ENCODE measurements around the gene SIRPA.

Gene SIRPA

DNA sequence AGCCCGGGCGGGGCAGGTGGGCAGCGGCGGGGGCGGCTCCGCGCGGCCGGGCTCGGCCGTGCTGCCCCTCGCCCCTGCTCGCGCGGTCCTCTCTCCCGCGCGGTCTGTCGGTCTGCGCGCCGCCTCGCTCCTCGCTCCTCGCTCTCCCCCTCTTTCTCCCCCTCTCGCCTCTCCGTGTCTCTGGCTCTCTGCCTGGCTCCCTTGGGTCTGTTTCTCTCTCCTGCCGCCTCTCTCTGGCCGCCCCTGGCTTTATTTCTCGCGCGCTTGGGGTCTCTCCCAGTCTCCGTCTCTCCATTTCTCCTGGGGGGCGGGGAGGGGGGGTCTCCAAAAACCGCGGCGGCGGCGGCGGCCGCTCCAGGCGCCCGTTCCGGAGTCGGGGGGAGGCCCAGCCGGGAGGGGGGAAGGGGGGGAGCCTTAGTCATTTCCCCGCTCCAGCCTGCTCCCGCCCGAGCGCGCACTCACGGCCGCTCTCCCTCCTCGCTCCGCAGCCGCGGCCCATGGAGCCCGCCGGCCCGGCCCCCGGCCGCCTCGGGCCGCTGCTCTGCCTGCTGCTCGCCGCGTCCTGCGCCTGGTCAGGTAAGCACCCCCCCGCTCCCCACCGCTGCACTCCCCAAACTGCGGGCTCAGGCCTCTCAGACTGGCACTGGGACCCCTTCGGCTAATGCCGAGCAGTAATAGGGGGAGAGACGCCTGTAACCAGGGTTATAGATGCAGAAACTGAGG is at the start of gene SIRPA:
Gene SIRPA, plus strand, starts transcription at position 457 of the 723 bp plus-strand sequence. Its CDS starts 41 bp downstream, at position 498.
- DNase-seq (ENCODE audit: low read depth), result no peak

DNA sequence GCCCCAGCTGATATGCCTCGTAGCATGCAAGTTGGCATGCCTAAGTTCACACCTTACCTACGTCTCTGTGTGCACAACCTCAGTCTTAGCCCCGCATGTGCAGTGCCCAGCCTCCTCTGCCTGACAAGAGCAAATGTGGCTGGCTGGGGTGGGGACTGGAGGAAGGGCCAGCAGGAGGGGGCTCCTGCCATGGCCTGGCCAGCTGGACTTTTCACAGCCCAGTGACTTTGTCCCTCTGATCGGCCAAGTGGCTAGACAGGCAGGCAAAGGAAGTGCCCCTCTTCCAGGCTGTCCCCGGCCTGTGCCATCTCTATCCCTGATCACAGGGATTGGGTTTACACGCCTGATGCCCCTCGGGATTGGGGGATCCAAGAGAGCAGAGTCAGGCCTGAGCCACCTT is 49.5 kb upstream of the SIRPA start:
- no peak for DNase-seq (ENCODE audit: low read depth)

DNA sequence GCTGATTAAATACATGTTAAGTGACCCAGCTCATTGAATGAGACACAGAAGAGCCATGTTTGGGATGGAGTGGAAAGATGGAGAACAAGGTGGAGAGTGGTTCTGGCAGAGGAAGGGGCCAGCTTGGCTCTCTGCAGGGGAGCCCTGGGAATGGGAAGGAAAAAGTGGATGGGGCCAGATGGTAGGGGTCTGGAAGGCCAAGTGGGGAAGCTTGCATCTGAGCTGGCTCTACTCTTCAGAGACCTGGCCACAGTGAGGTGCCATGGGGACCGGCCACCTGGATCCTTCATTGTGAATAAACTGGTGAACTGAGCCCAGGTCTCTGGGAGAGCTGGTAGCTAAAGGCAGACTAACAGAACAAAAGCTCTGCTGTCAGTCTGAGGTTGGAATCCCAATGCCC is 48.9 kb upstream of the SIRPA start:
- DNase-seq (ENCODE audit: low read depth), result no peak

GRCh38 chr20:1846876-1847275 is 48.3 kb upstream of the SIRPA start:
- DNase-seq (ENCODE audit: low read depth), result no peak

GRCh38 chr20:1847780-1848179 is 47.4 kb upstream of the SIRPA start:
- DNase-seq (ENCODE audit: low read depth), result no peak

- no peak for DNase-seq (ENCODE audit: low read depth)
Measured at GRCh38 chr20:1848373-1848772, 46.8 kb upstream of the SIRPA start.

DNA sequence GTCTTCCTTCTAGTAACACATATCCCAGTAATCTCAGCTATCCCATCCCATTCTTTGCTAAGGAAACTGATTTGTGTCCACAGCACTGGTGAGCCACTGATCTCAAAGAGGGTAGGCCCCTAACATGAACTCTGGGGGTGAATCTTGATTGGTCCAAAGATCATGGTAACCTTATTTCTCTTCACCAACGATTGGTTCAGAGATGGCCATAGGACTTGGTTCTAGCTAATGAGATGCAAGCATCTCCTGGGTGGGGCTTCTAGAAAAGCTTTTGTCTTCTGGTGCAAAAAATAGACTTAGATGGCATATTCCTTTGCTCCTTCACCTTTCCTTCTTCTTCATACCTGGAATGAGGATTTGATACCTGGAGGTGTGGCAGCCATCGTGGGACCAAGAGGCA is 43.8 kb upstream of the SIRPA start:
- no peak for DNase-seq (ENCODE audit: low read depth)

DNA sequence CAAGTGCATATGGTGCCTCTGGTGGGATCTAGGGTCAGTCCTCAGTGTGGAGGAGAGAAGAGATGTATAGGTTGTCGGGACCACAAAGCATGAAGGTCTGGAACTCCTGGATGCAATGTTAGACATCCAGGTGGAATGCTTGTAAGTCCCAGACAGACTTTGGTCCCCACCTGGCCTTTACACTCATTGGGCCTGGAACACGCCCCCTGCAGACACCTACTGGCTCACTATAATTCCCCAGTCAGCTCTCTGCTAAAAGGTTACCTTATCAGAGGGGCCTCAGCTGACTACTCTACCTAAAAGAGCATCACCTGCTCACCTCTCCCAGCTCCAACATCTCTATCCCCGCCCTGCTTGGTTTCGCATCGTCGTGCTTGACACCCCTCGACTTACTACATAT is 41.7 kb upstream of the SIRPA start:
- DNase-seq (ENCODE audit: low read depth), result no peak

DNA sequence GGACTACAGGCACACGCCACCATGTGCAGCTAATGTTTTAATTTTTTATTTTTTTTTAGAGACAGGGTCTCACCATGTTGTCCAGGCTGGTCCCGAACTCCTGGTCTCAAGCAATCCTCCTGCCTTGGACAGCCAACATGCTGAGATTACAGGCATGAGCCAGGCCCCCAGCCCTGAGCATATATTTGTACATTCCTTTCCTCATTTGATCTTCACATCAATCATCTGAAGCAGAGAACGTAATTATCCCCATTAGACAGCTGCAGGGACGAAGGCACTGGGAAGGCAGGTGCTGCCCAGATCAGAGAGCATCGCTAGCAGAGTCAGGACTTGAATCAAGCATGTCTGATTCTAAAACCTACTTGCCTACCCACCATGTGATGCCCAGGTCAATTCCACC is 41.0 kb upstream of the SIRPA start:
- no peak for DNase-seq (ENCODE audit: low read depth)

DNA sequence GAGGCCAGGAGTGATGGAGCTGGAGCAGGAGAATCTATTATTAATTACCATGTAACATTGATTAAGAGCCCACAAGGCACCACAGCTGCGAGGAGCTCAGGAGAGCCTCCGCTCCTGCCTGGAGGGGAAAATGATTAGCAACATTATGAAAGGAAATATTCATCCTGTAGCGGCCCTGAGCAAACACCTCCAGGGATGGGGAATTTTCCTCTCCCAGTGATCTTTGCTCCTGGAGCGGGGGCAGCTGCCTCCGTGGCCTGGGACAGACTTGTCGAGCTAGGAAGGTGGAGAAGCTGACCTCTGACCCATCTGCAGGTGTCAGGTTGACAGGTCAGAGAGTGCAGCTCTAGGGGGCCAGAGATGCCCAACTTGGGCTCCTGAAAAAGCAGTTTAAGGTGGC is 40.1 kb upstream of the SIRPA start:
- DNase-seq (ENCODE audit: low read depth), result no peak

DNA sequence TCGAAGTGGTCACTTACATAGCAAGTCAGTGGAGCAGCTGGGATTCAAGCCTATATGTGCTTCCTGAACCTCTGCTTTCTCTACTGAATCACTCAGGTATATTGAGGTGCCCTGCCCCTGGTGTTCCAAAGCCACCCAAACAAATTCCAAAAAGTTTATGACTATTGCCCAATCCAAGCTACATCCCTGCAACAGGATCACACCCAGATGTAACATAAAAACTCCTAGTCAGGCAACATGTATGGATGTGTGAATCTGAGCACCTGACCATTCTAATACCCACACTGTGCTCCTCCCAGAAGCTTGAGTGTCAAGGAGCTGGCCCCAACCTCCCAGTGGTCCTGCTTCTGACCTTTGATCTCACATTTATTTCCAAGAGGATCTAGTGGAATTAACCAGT is 39.5 kb upstream of the SIRPA start:
- DNase-seq (ENCODE audit: low read depth), result no peak

DNA sequence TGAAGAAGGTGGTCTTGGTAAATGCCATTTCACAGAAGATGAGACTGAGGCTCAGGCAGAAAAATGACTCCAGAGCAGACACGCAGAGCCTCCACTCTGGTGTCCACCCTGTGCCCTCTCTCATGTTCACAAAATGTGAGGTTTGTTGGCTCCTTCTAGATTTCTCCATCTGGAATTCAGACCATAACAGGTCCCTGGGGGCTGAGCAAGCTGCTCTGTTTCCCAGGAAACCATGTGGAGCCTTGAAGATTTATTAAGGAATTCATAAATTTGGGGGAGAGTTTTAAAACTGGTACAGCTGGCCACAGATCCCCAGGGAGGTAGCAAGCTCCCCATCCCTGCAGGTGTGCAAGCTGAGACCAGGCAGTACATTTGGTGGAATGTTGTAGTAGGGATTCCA is 38.8 kb upstream of the SIRPA start:
- DNase-seq (ENCODE audit: low read depth), result no peak

DNA sequence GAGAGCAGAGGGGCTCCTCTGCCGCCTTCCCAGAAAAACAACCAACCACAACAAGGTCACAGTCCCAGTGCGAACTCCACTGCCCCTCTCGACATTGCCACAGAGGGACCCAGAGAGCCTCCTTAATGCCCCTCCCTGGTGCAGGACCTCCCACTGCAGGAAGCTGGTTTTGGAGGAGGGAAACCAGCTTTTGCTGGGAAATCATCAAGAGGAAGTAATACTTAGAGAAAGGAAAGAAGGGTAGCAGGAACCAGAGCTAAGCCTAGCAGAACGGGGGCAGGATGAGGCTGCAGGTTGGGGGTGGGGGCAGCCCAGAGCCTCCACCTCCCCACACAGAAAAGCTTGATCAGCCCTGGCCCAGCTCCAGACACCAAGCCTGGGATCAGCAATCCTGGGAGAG is 37.7 kb upstream of the SIRPA start:
- no peak for DNase-seq (ENCODE audit: low read depth)

- no peak for DNase-seq (ENCODE audit: low read depth)
Measured at GRCh38 chr20:1858871-1859270, 36.3 kb upstream of the SIRPA start.

GRCh38 chr20:1860446-1860845 is 34.8 kb upstream of the SIRPA start:
- DNase-seq (ENCODE audit: low read depth), result no peak

GRCh38 chr20:1861347-1861976 is 33.7 kb upstream of the SIRPA start:
- no peak for DNase-seq (ENCODE audit: low read depth)

- no peak for DNase-seq (ENCODE audit: low read depth)
Measured at GRCh38 chr20:1861996-1862662, 33.1 kb upstream of the SIRPA start.

- DNase-seq (ENCODE audit: low read depth), result no peak
Measured at GRCh38 chr20:1862663-1863053, 32.5 kb upstream of the SIRPA start.

GRCh38 chr20:1863296-1863695 is 31.9 kb upstream of the SIRPA start:
- no peak for DNase-seq (ENCODE audit: low read depth)

DNA sequence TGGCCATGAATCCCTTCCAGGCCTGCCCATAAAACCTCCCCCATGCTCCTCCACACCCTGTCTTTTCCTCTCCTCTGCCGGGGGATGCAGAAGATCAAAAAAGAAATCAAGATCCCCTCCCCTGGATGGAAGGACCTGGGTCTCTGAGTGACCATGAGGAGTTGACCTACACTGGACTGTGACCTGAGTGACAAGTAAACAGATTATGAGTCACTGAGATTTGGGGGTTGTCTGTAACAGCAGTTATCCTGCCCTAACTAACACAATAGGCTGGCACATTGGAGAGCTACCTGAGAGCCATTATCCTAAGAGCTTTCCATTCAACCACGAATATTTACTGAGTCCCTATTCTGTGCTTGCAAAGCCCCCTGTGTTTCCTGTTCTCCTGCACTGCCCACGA is 28.4 kb upstream of the SIRPA start:
- no peak for DNase-seq (ENCODE audit: low read depth)

- no peak for DNase-seq (ENCODE audit: low read depth)
Measured at GRCh38 chr20:1867495-1868260, 27.5 kb upstream of the SIRPA start.

GRCh38 chr20:1868856-1869255 is 26.4 kb upstream of the SIRPA start:
- DNase-seq (ENCODE audit: low read depth), result no peak

GRCh38 chr20:1870323-1870722 is 24.9 kb upstream of the SIRPA start:
- DNase-seq (ENCODE audit: low read depth), result no peak
